ENCODE results near the gene RRAGC. TPM values are rescaled to one million over a fixed set of nuclear protein-coding genes. Genes with fewer than 3 reads are reported as not detected.

RRAGC gene
- total and polyA plus RNA-seq, 7 donors: 18.2 to 38.8 (median 24.6) TPM

GRCh38 chr1:38800720-38801671 lies 58.6 kb downstream of the RRAGC start:
- Histone ChIP-seq H3K27me3 (peaks cover 5 to 61% (median 31%) of the 10 kb centered on the region in 3 donors), H3K36me3 (no peaks in the 10 kb centered on the region), H3K9me3 (no peaks in the 10 kb centered on the region), H3K27ac (no peak overlapping the region), H3K4me1 (peaks cover 0 to 11% (median 7%) of the 10 kb centered on the region in 4 donors), H3K4me3 (no peak overlapping the region)
- intact Hi-C loops (cut with DNase I): no loop called here
- 80 to 82% methylated on average over 16 of the region's 16 CpGs for WGBS, 2 donors
- no peak for DNase-seq
- TF ChIP-seq POLR2A (IDR thresholded peaks at IDR 0.05) (no peak), POLR2AphosphoS5 (IDR thresholded peaks at IDR 0.05) (no peak), EP300 (IDR thresholded peaks at IDR 0.05) (no peak), CTCF (IDR thresholded peaks at IDR 0.05) (no peak)

GRCh38 chr1:38793299-38793698 lies 66.3 kb downstream of the RRAGC start:
- intact Hi-C loops (cut with DNase I): no loop called here
- DNase-seq: no peak
- Histone ChIP-seq H3K27ac (no peak overlapping the region), H3K4me3 (no peak overlapping the region), H3K9me3 (peaks cover 2 to 14% (median 9%) of the 10 kb centered on the region in 4 donors), H3K36me3 (no peaks in the 10 kb centered on the region), H3K4me1 (no peaks in the 10 kb centered on the region), H3K27me3 (peaks cover 0 to 35% (median 10%) of the 10 kb centered on the region in 3 donors)
- TF ChIP-seq POLR2AphosphoS5 (IDR thresholded peaks at IDR 0.05): no peak
- no peak for TF ChIP-seq POLR2A (IDR thresholded peaks at IDR 0.05)
- TF ChIP-seq CTCF (IDR thresholded peaks at IDR 0.05): no peak
- TF ChIP-seq EP300 (IDR thresholded peaks at IDR 0.05): no peak

- no peak overlapping the region for H3K4me3 ChIP-seq
Measured at GRCh38 chr1:38791892-38792291, 67.7 kb downstream of the RRAGC start.

GRCh38 chr1:38791164-38791515 lies 68.4 kb downstream of the RRAGC start:
- intact Hi-C loops (cut with DNase I): no loop called here
- DNase-seq: no peak
- Histone ChIP-seq H3K27ac (no peak overlapping the region), H3K27me3 (peaks cover 0 to 42% (median 19%) of the 10 kb centered on the region in 3 donors), H3K4me1 (no peaks in the 10 kb centered on the region), H3K36me3 (no peaks in the 10 kb centered on the region), H3K9me3 (peaks cover 2 to 14% (median 9%) of the 10 kb centered on the region in 4 donors), H3K4me3 (no peak overlapping the region)
- no peak for TF ChIP-seq CTCF (IDR thresholded peaks at IDR 0.05)
- TF ChIP-seq EP300 (IDR thresholded peaks at IDR 0.05): no peak
- TF ChIP-seq POLR2AphosphoS5 (IDR thresholded peaks at IDR 0.05): no peak
- no peak for TF ChIP-seq POLR2A (IDR thresholded peaks at IDR 0.05)

More at GRCh38 chr1:38791892-38792291, 67.7 kb downstream of the RRAGC start:
- H3K36me3 ChIP-seq: no peaks in the 10 kb centered on the region
- TF ChIP-seq POLR2A (IDR thresholded peaks at IDR 0.05): no peak
- no peak for TF ChIP-seq POLR2AphosphoS5 (IDR thresholded peaks at IDR 0.05)
- TF ChIP-seq CTCF (IDR thresholded peaks at IDR 0.05): no peak
- TF ChIP-seq EP300 (IDR thresholded peaks at IDR 0.05): no peak
- 33 to 65% methylated on average over 1 of the region's 1 CpG for WGBS, 2 donors
- no peak for DNase-seq
- no peaks in the 10 kb centered on the region for H3K4me1 ChIP-seq
- no peak overlapping the region for H3K27ac ChIP-seq
- peaks cover 2 to 14% (median 9%) of the 10 kb centered on the region in 4 donors for H3K9me3 ChIP-seq
- intact Hi-C loops (cut with DNase I): no loop called here
- H3K27me3 ChIP-seq: peaks cover 0 to 37% (median 18%) of the 10 kb centered on the region in 3 donors

Data from sigmoid colon (tissue), 7 donors.